ENCODE data around the gene HDAC4.
A peak's percentile ranks its signal among the peaks of the same experiment; 100 is the strongest.

The HDAC4 gene

GRCh38 chr2:239438368-239438767, 37.5 kb upstream of the HDAC4 start:
- Mint-ChIP-seq H3K27ac (no peak overlapping the region), H3K36me3 (ENCODE audit: insufficient read depth) (peaks cover 2% of the 10 kb centered on the region), H3K4me1 (ENCODE audit: low read depth in 2 of 2) (peaks cover 22 to 27% of the 10 kb centered on the region in 2 donors), H3K4me3 (no peak overlapping the region), H3K27me3 (peaks cover 32 to 45% of the 10 kb centered on the region in 2 donors), H3K9me3 (peaks cover 0 to 4% of the 10 kb centered on the region in 2 donors)
- ATAC-seq (replicated peaks) = no peak
- DNase-seq = no peak

- H3K9me3 Mint-ChIP-seq = peaks cover 0 to 4% of the 10 kb centered on the region in 2 donors
- no peak overlapping the region for H3K27ac Mint-ChIP-seq
- peaks cover 16 to 20% of the 10 kb centered on the region in 2 donors for H3K4me1 Mint-ChIP-seq (ENCODE audit: low read depth in 2 of 2)
- ATAC-seq (replicated peaks) (no peak), DNase-seq (no peak)
- H3K27me3 Mint-ChIP-seq = peaks cover 32 to 44% of the 10 kb centered on the region in 2 donors
- no peak overlapping the region for H3K4me3 Mint-ChIP-seq
- peaks cover 2% of the 10 kb centered on the region for H3K36me3 Mint-ChIP-seq (ENCODE audit: insufficient read depth)
These were observed 36.0 kb upstream of the HDAC4 start for GRCh38 chr2:239436669-239437335.

GRCh38 chr2:239436076-239436475, 35.3 kb upstream of the HDAC4 start:
- H3K9me3 Mint-ChIP-seq = peaks cover 0 to 4% of the 10 kb centered on the region in 2 donors
- H3K27ac Mint-ChIP-seq = peak overlapping the region in 1 of 2 donors; percentile 23
- H3K4me3 Mint-ChIP-seq = no peak overlapping the region
- no peak for ATAC-seq (replicated peaks)
- peaks cover 2% of the 10 kb centered on the region for H3K36me3 Mint-ChIP-seq (ENCODE audit: insufficient read depth)
- peaks cover 10 to 13% of the 10 kb centered on the region in 2 donors for H3K4me1 Mint-ChIP-seq (ENCODE audit: low read depth in 2 of 2)
- peaks cover 32 to 45% of the 10 kb centered on the region in 2 donors for H3K27me3 Mint-ChIP-seq
- DNase-seq = no peak

- H3K4me1 Mint-ChIP-seq (ENCODE audit: low read depth in 2 of 2) = peaks cover 0 to 3% of the 10 kb centered on the region in 2 donors
- ATAC-seq (replicated peaks) = no peak
- peaks cover 19 to 24% of the 10 kb centered on the region in 2 donors for H3K27me3 Mint-ChIP-seq
- H3K36me3 Mint-ChIP-seq (ENCODE audit: insufficient read depth) = peaks cover 2% of the 10 kb centered on the region
- DNase-seq = no peak
- no peak overlapping the region for H3K27ac Mint-ChIP-seq
- H3K9me3 Mint-ChIP-seq = peaks cover 0 to 4% of the 10 kb centered on the region in 2 donors
- no peak overlapping the region for H3K4me3 Mint-ChIP-seq
These were observed 33.1 kb upstream of the HDAC4 start for GRCh38 chr2:239433777-239434403.

- peaks cover 2% of the 10 kb centered on the region for H3K36me3 Mint-ChIP-seq (ENCODE audit: insufficient read depth)
- peaks cover 19 to 30% of the 10 kb centered on the region in 2 donors for H3K27me3 Mint-ChIP-seq
- peaks cover 0 to 4% of the 10 kb centered on the region in 2 donors for H3K9me3 Mint-ChIP-seq
- H3K27ac Mint-ChIP-seq = no peak overlapping the region
- peaks cover 0 to 3% of the 10 kb centered on the region in 2 donors for H3K4me1 Mint-ChIP-seq (ENCODE audit: low read depth in 2 of 2)
- ATAC-seq (replicated peaks) (no peak), DNase-seq (no peak)
- no peak overlapping the region for H3K4me3 Mint-ChIP-seq
These were observed 31.4 kb upstream of the HDAC4 start for GRCh38 chr2:239432174-239432573.

- ATAC-seq (replicated peaks) = no peak
- H3K4me3 Mint-ChIP-seq = no peak overlapping the region
These were observed 30.7 kb upstream of the HDAC4 start for GRCh38 chr2:239431536-239431935.

GRCh38 chr2:239429473-239430350, 28.9 kb upstream of the HDAC4 start:
- H3K27me3 Mint-ChIP-seq = peaks cover 26 to 33% of the 10 kb centered on the region in 2 donors
- no peaks in the 10 kb centered on the region for H3K4me1 Mint-ChIP-seq (ENCODE audit: low read depth in 2 of 2)
- DNase-seq (no peak), ATAC-seq (replicated peaks) (no peak)
- H3K4me3 Mint-ChIP-seq = no peak overlapping the region
- no peak overlapping the region for H3K27ac Mint-ChIP-seq
- peaks cover 0 to 4% of the 10 kb centered on the region in 2 donors for H3K9me3 Mint-ChIP-seq
- H3K36me3 Mint-ChIP-seq (ENCODE audit: insufficient read depth) = no peaks in the 10 kb centered on the region

More at GRCh38 chr2:239431536-239431935, 30.7 kb upstream of the HDAC4 start:
- H3K4me1 Mint-ChIP-seq (ENCODE audit: low read depth in 2 of 2) = peaks cover 0 to 2% of the 10 kb centered on the region in 2 donors
- DNase-seq = no peak
- peaks cover 0 to 4% of the 10 kb centered on the region in 2 donors for H3K9me3 Mint-ChIP-seq
- peaks cover 2% of the 10 kb centered on the region for H3K36me3 Mint-ChIP-seq (ENCODE audit: insufficient read depth)
- no peak overlapping the region for H3K27ac Mint-ChIP-seq
- H3K27me3 Mint-ChIP-seq = peaks cover 14 to 29% of the 10 kb centered on the region in 2 donors

- no peaks in the 10 kb centered on the region for H3K4me1 Mint-ChIP-seq (ENCODE audit: low read depth in 2 of 2)
- H3K27me3 Mint-ChIP-seq = peaks cover 30 to 43% of the 10 kb centered on the region in 2 donors
- DNase-seq (no peak), ATAC-seq (replicated peaks) (no peak)
- no peak overlapping the region for H3K4me3 Mint-ChIP-seq
- no peaks in the 10 kb centered on the region for H3K36me3 Mint-ChIP-seq (ENCODE audit: insufficient read depth)
- H3K27ac Mint-ChIP-seq = no peak overlapping the region
- no peaks in the 10 kb centered on the region for H3K9me3 Mint-ChIP-seq
These were observed 24.8 kb upstream of the HDAC4 start for GRCh38 chr2:239425631-239426030.

GRCh38 chr2:239424337-239425045, 23.7 kb upstream of the HDAC4 start:
- Mint-ChIP-seq H3K4me1 (ENCODE audit: low read depth in 2 of 2) (no peaks in the 10 kb centered on the region), H3K4me3 (no peak overlapping the region), H3K27me3 (peaks cover 36 to 55% of the 10 kb centered on the region in 2 donors), H3K36me3 (ENCODE audit: insufficient read depth) (no peaks in the 10 kb centered on the region), H3K9me3 (no peaks in the 10 kb centered on the region), H3K27ac (no peak overlapping the region)
- ATAC-seq (replicated peaks) (no peak), DNase-seq (no peak)

- H3K9me3 Mint-ChIP-seq = no peaks in the 10 kb centered on the region
- DNase-seq (no peak), ATAC-seq (replicated peaks) (no peak)
- no peaks in the 10 kb centered on the region for H3K4me1 Mint-ChIP-seq (ENCODE audit: low read depth in 2 of 2)
- no peaks in the 10 kb centered on the region for H3K36me3 Mint-ChIP-seq (ENCODE audit: insufficient read depth)
- no peak overlapping the region for H3K27ac Mint-ChIP-seq
- H3K4me3 Mint-ChIP-seq = no peak overlapping the region
- H3K27me3 Mint-ChIP-seq = peaks cover 39 to 60% of the 10 kb centered on the region in 2 donors
These were observed 22.7 kb upstream of the HDAC4 start for GRCh38 chr2:239423551-239423950.

- Mint-ChIP-seq H3K4me3 (no peak overlapping the region), H3K27ac (no peak overlapping the region), H3K4me1 (ENCODE audit: low read depth in 2 of 2) (no peaks in the 10 kb centered on the region), H3K36me3 (ENCODE audit: insufficient read depth) (no peaks in the 10 kb centered on the region), H3K9me3 (no peaks in the 10 kb centered on the region), H3K27me3 (peaks cover 41 to 57% of the 10 kb centered on the region in 2 donors)
- DNase-seq (no peak), ATAC-seq (replicated peaks) (no peak)
These were observed 21.0 kb upstream of the HDAC4 start for GRCh38 chr2:239421851-239422250.

GRCh38 chr2:239420082-239420481, 19.3 kb upstream of the HDAC4 start:
- no peaks in the 10 kb centered on the region for H3K36me3 Mint-ChIP-seq (ENCODE audit: insufficient read depth)
- ATAC-seq (replicated peaks) (no peak), DNase-seq (no peak)
- H3K27me3 Mint-ChIP-seq = peaks cover 30 to 52% of the 10 kb centered on the region in 2 donors
- no peaks in the 10 kb centered on the region for H3K9me3 Mint-ChIP-seq
- no peak overlapping the region for H3K27ac Mint-ChIP-seq
- no peak overlapping the region for H3K4me3 Mint-ChIP-seq
- no peaks in the 10 kb centered on the region for H3K4me1 Mint-ChIP-seq (ENCODE audit: low read depth in 2 of 2)

GRCh38 chr2:239418918-239419317, 18.1 kb upstream of the HDAC4 start:
- Mint-ChIP-seq H3K9me3 (peaks cover 0 to 6% of the 10 kb centered on the region in 2 donors), H3K27ac (no peak overlapping the region), H3K36me3 (ENCODE audit: insufficient read depth) (no peaks in the 10 kb centered on the region), H3K4me1 (ENCODE audit: low read depth in 2 of 2) (peaks cover 2 to 4% of the 10 kb centered on the region in 2 donors), H3K27me3 (peaks cover 25 to 50% of the 10 kb centered on the region in 2 donors), H3K4me3 (no peak overlapping the region)
- DNase-seq (no peak), ATAC-seq (replicated peaks) (no peak)
